Neural crest cell (in vitro differentiated cells): ENCODE results near the gene SEC14L1. TPM values are rescaled to one million over a fixed set of nuclear protein-coding genes. Genes with fewer than 3 reads are reported as not detected.
"Not testable (repeated sequence)": the region's sequence is repeated elsewhere in the genome, so short reads cannot be mapped to it uniquely, and the experiment has no call there.

Experiments
- DNase-seq: peaks from one replicate; pipeline ENCODE4 v3.0.0; 2021; ENCODE audit warnings: low read depth, mixed read lengths, low spot score
- H3K27ac Mint-ChIP-seq: one replicate; pipeline ENCODE4 v1.8.0; 2021; ENCODE audit warnings: mild to moderate bottlenecking, mixed read lengths; ENCODE audit not compliant: unreplicated experiment
- H3K27me3 Mint-ChIP-seq: 2 replicates; pipeline ENCODE4 v1.8.0; 2021; ENCODE audit warnings: low read depth, mild to moderate bottlenecking, mixed read lengths
- H3K36me3 Mint-ChIP-seq: 2 replicates; pipeline ENCODE4 v1.8.0; 2021; ENCODE audit warnings: low read depth, mild to moderate bottlenecking, mixed read lengths
- H3K4me1 Mint-ChIP-seq: 2 replicates; pipeline ENCODE4 v1.8.0; 2021; ENCODE audit warnings: mixed read lengths
- H3K4me3 Mint-ChIP-seq: one replicate; pipeline ENCODE4 v1.8.0; 2021; ENCODE audit warnings: mild to moderate bottlenecking, mixed read lengths
- H3K9me3 Mint-ChIP-seq: 2 replicates; pipeline ENCODE4 v1.8.0; 2021; ENCODE audit warnings: mixed read lengths
- total RNA-seq: library from RNA; stranded (reverse); gene quantifications from 2 replicates; pipeline ENCODE4 v1.2.1, GENCODE V29; 2021
- TF ChIP-seq, protein P1 (sequence below): fragments of 200-600 bp; sonication (generic); conservative IDR thresholded peaks from 2 replicates; pipeline ENCODE4 v1.5.0; 2021; ENCODE audit warnings: antibody characterized with exemption, mild to moderate bottlenecking

Gene SEC14L1
- total RNA-seq, 1 donor from 2014 or later = 108 TPM

- no peaks in the 10 kb centered on the region for H3K9me3 Mint-ChIP-seq
- peaks cover 13% of the 10 kb centered on the region for H3K36me3 Mint-ChIP-seq
- TF ChIP-seq, protein P1, sequence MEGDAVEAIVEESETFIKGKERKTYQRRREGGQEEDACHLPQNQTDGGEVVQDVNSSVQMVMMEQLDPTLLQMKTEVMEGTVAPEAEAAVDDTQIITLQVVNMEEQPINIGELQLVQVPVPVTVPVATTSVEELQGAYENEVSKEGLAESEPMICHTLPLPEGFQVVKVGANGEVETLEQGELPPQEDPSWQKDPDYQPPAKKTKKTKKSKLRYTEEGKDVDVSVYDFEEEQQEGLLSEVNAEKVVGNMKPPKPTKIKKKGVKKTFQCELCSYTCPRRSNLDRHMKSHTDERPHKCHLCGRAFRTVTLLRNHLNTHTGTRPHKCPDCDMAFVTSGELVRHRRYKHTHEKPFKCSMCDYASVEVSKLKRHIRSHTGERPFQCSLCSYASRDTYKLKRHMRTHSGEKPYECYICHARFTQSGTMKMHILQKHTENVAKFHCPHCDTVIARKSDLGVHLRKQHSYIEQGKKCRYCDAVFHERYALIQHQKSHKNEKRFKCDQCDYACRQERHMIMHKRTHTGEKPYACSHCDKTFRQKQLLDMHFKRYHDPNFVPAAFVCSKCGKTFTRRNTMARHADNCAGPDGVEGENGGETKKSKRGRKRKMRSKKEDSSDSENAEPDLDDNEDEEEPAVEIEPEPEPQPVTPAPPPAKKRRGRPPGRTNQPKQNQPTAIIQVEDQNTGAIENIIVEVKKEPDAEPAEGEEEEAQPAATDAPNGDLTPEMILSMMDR = no peak
- H3K4me3 Mint-ChIP-seq = no peak overlapping the region
- H3K27ac Mint-ChIP-seq = no peak overlapping the region
- DNase-seq = no peak
- no peaks in the 10 kb centered on the region for H3K27me3 Mint-ChIP-seq
- H3K4me1 Mint-ChIP-seq = peaks cover 8% of the 10 kb centered on the region
Measured at GRCh38 chr17:77098884-77099545, 41.8 kb upstream of the SEC14L1 start.

DNA sequence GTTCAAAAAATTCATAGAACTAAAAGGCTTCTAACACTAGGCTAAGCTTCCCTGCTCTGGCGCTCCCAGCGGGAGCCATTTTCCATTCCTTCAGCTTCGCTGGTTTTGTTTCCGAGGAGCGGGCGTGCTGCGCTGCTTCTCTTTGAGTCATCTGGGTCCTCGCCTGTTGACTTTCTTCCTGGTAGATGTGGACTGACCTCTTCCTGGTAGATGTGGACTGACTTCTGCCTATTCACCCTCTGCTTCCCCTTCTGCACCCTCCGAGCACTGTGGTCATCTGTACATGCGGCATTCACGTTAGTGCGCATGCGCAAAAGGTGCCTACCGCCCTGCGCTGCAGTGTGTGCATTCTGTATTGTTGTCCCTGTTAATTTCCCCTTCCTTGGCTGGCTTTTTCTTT, 40.8 kb upstream of the SEC14L1 start:
- no peaks in the 10 kb centered on the region for H3K9me3 Mint-ChIP-seq
- H3K36me3 Mint-ChIP-seq = peaks cover 11% of the 10 kb centered on the region
- no peak for DNase-seq
- TF ChIP-seq, protein P1 = no peak
- peaks cover 12% of the 10 kb centered on the region for H3K4me1 Mint-ChIP-seq
- no peak overlapping the region for H3K4me3 Mint-ChIP-seq
- H3K27ac Mint-ChIP-seq = no peak overlapping the region
- no peaks in the 10 kb centered on the region for H3K27me3 Mint-ChIP-seq

DNA sequence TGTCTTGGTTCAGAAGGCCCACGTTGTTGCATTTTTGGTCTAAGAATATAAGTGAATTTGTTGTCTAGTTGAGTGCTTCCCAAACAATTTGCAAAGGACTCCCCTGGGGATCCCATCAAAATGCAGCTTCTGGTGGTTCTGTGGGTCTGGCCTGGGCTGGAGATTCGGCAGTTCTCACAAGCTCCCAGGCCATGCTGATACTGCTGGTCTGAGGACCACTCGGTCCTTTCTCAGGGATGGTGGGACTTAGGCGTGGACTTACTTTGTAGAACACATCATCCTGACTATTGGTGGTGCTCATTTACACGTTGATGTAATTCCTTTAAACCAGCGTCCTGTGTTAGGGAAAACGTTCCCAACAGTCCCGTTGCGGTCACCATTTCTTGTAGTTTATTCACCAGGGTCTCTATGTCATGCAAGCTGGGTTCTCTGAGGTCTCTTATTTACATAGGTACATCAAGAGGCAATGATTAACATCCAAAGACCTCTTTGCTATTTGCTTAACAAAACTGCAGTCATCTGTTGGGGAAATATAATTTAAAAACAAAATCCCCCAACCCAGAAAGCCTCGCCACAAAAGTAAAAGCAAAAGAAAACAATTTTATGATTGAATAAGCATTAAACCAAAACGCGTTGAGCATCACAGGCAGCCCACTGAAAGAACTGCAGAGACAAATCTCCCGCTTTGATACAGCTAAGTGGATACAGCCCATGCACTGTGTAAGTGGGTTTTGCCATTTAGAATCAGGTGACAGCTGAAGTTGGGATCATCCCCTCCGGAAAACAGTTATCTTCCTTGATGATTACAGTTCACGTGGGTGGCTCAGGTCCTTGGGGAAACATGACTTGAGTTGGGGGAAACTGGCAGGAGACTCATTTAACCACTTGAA, 39.0 kb upstream of the SEC14L1 start:
- H3K27me3 Mint-ChIP-seq = no peaks in the 10 kb centered on the region
- H3K36me3 Mint-ChIP-seq = peaks cover 9% of the 10 kb centered on the region
- DNase-seq = no peak
- peaks cover 19% of the 10 kb centered on the region for H3K4me1 Mint-ChIP-seq
- TF ChIP-seq, protein P1 = no peak
- no peaks in the 10 kb centered on the region for H3K9me3 Mint-ChIP-seq
- no peak overlapping the region for H3K4me3 Mint-ChIP-seq
- H3K27ac Mint-ChIP-seq = no peak overlapping the region

DNA sequence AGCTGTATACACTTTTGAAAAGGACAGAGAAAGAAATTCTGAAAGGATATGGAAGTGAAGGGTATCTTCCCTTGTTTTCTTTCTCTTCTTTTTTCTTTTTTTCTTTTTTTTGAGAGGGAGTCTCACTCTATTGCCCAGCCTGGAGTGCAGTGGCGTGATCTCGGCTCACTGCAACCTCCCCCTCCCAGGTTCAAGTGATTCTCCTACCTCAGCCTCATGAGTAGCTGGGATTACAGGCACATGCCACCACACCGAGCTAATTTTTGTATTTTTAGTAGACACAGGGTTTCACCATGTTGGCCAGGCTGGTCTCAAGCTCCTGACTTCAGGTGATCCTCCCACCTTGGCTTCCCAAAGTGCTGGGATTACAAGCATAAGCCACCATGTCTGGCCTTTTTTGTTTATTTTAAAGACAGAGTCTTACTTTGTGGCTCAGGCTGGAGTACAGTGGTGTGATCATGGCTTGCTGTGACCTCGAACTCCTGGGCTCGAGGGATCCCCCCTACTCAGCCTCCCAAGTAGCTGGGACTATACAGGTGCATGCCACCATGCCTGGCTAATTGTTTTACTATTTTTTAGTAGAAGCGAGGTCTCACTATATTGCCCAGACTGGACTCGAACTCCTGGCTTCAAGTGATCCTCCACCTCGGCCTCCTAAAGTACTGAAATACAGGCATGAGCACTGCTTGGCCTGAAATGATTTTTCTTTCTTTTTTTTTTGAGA, 38.2 kb upstream of the SEC14L1 start:
- H3K9me3 Mint-ChIP-seq, H3K27me3 Mint-ChIP-seq, DNase-seq, H3K36me3 Mint-ChIP-seq, H3K4me3 Mint-ChIP-seq, H3K27ac Mint-ChIP-seq: not testable (repeated sequence)
- H3K4me1 Mint-ChIP-seq = peaks cover 27% of the 10 kb centered on the region

DNA sequence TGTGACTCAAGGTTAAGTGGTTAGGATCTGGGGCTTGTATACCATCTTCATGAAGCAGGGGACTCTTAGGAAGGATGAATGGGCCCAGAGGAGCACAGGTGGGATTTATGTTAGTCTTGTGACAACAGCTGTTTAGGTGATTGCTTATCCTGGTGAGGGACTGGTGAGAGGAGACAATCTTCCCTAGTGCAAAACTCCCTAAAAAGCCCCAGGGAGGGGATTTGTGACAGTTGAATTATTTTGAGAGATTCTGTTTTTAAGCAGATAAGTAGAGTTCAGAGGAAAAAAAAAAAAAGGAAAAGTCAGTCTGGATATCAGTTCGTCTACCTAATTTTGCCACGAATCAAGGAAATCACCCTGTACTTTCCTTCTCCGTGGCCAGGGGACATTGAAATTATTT, 35.1 kb upstream of the SEC14L1 start:
- Mint-ChIP-seq H3K27me3 (no peaks in the 10 kb centered on the region), H3K4me3 (no peak overlapping the region), H3K4me1 (peaks cover 44% of the 10 kb centered on the region), H3K36me3 (no peaks in the 10 kb centered on the region), H3K27ac (no peak overlapping the region), H3K9me3 (no peaks in the 10 kb centered on the region)
- TF ChIP-seq, protein P1 = no peak
- DNase-seq = no peak
